Lower lobe of right lung (tissue), 2 donors: Measurements from ENCODE around the gene PIK3CA. TPM values are rescaled to one million over a fixed set of nuclear protein-coding genes. Genes with fewer than 3 reads are reported as not detected.
"Not testable (repeated sequence)": the region's sequence is repeated elsewhere in the genome, so short reads cannot be mapped to it uniquely, and the experiment has no call there.

Experiments used
- ATAC-seq, 2 donors: fragments of 200-7000 bp; cut with Tn5 transposase; one replicate each; pipeline ENCODE4 v1.9.1; 2020 to 2022; ENCODE audit warnings: mild to moderate bottlenecking in 2 of 2, moderate library complexity in 2 of 2
- DNase-seq: peaks from one replicate; pipeline ENCODE4 v3.0.0-alpha.2; 2020
- H3K27ac ChIP-seq: fragments of 200-600 bp; one replicate; pipeline ENCODE4 v1.8.0; 2022
- H3K27me3 ChIP-seq: fragments of 200-600 bp; one replicate; pipeline ENCODE4 v1.8.0; 2022; ENCODE audit warnings: low read depth
- H3K36me3 ChIP-seq: fragments of 200-600 bp; one replicate; pipeline ENCODE4 v1.8.0; 2022; ENCODE audit warnings: mild to moderate bottlenecking
- H3K4me1 ChIP-seq: fragments of 200-600 bp; one replicate; pipeline ENCODE4 v1.8.0; 2022
- H3K4me3 ChIP-seq: fragments of 200-600 bp; one replicate; pipeline ENCODE4 v1.8.0; 2022; ENCODE audit warnings: mild to moderate bottlenecking
- H3K9me3 ChIP-seq: fragments of 200-600 bp; one replicate; pipeline ENCODE4 v1.8.0; 2022
- intact Hi-C: fragments of 100-400 bp; cut with DNase I; formaldehyde crosslinking; loops from one replicate; pipeline ENCODE4 v1.11.0; 2022
- total RNA-seq: library from RNA; stranded (reverse); fragmentation: NEBNext Ultra II Directional; extraction: Animal tissue kit (Norgen Biotek cat#: 25700); gene quantifications from one replicate; pipeline ENCODE4 v1.2.1, GENCODE V29; 2021
- TF ChIP-seq, protein P1 (sequence below): fragments of 200-600 bp; IDR thresholded peaks from one replicate; pipeline ENCODE4 v1.8.0; 2022; ENCODE audit warnings: antibody characterized with exemption, mild to moderate bottlenecking
- donor health status: DM: no; HTN: yes; CAD: no; lungs with severe emphysema.

PIK3CA gene
- total RNA-seq, 1 donor from 2014 or later, result 33.5 TPM

DNA sequence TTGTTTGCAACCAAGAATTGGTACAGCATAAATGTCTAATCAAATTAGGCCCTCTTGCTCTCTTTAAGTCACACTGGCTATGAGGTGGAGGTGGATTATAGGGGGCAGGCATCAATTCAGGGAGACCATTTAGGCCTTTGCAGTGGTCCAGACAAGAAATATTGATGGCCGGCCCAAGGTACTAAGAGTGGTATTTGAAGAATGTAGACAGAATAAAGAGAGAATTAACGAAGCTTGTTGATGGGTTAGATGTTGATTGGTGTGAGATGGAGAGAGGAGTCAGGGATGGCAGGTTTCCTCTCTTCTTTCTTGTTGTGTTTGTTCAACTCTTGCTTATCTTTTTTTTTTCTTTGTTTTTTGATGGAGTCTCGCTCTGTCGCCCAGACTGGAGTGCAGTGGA, 48.5 kb downstream of the PIK3CA start:
- Histone ChIP-seq H3K9me3 (no peaks in the 10 kb centered on the region), H3K36me3 (peaks cover 22% of the 10 kb centered on the region), H3K27me3 (no peaks in the 10 kb centered on the region), H3K4me3 (no peak overlapping the region), H3K4me1 (peaks cover 13% of the 10 kb centered on the region), H3K27ac (no peak overlapping the region)
- intact Hi-C loops, result no loop called here
- no peak for DNase-seq
- TF ChIP-seq, protein P1, sequence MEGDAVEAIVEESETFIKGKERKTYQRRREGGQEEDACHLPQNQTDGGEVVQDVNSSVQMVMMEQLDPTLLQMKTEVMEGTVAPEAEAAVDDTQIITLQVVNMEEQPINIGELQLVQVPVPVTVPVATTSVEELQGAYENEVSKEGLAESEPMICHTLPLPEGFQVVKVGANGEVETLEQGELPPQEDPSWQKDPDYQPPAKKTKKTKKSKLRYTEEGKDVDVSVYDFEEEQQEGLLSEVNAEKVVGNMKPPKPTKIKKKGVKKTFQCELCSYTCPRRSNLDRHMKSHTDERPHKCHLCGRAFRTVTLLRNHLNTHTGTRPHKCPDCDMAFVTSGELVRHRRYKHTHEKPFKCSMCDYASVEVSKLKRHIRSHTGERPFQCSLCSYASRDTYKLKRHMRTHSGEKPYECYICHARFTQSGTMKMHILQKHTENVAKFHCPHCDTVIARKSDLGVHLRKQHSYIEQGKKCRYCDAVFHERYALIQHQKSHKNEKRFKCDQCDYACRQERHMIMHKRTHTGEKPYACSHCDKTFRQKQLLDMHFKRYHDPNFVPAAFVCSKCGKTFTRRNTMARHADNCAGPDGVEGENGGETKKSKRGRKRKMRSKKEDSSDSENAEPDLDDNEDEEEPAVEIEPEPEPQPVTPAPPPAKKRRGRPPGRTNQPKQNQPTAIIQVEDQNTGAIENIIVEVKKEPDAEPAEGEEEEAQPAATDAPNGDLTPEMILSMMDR, result no peak
- no peak for ATAC-seq

DNA sequence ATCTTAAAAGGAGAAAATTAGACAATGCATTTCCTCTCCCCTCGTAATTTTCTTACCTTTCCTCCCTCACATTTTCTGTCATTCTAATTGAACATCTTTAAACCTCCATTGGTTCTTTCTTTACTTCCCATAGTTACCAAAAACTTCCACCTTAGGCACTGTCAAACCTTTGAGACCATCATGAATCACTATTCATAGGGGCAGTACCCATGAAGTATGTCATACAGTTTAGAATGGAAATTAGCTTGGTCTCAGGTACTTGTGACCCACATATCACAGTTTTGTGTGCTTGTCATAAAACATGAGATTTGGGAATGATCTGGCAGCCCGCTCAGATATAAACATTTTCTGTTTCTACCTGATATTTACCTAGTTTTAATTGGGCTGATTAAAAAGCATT, 52.6 kb downstream of the PIK3CA start:
- intact Hi-C loops, result no loop called here
- Histone ChIP-seq H3K9me3 (no peaks in the 10 kb centered on the region), H3K36me3 (peaks cover 44% of the 10 kb centered on the region), H3K4me3 (no peak overlapping the region), H3K4me1 (peaks cover 2% of the 10 kb centered on the region), H3K27me3 (no peaks in the 10 kb centered on the region), H3K27ac (no peak overlapping the region)
- TF ChIP-seq, protein P1, result no peak
- DNase-seq (no peak), ATAC-seq (no peak)

DNA sequence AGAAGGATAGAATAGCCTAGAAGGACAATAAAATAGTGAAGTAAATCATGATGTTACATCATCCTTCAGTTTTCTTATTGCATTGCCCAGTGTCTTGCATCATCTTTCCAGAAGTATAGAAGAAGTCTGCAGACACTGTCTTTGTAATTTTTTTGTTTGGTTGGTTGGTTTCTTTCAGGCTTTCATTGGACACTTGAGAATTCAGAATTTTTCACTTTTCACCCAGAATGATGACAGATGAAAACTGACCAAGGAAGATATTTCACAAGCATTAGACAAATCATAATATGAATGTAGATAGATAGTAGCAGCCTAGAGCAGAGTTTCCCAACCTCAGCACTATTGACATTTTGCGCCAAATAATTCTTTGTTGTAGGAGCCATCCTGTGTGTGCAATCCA, 67.4 kb downstream of the PIK3CA start:
- H3K4me3 ChIP-seq, intact Hi-C loops, DNase-seq, ATAC-seq, H3K27me3 ChIP-seq, H3K4me1 ChIP-seq, H3K27ac ChIP-seq, H3K9me3 ChIP-seq: not testable (repeated sequence)
- peaks cover 53% of the 10 kb centered on the region for H3K36me3 ChIP-seq

DNA sequence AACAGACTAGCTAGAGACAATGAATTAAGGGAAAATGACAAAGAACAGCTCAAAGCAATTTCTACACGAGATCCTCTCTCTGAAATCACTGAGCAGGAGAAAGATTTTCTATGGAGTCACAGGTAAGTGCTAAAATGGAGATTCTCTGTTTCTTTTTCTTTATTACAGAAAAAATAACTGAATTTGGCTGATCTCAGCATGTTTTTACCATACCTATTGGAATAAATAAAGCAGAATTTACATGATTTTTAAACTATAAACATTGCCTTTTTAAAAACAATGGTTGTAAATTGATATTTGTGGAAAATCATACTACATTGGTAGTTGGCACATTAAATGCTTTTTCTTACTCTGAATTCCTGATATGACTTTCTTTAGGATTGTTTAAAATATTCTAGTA, 70.1 kb downstream of the PIK3CA start:
- H3K27ac ChIP-seq, H3K9me3 ChIP-seq, H3K4me3 ChIP-seq, ATAC-seq, intact Hi-C loops, H3K4me1 ChIP-seq, DNase-seq, H3K27me3 ChIP-seq: not testable (repeated sequence)
- peaks cover 52% of the 10 kb centered on the region for H3K36me3 ChIP-seq

DNA sequence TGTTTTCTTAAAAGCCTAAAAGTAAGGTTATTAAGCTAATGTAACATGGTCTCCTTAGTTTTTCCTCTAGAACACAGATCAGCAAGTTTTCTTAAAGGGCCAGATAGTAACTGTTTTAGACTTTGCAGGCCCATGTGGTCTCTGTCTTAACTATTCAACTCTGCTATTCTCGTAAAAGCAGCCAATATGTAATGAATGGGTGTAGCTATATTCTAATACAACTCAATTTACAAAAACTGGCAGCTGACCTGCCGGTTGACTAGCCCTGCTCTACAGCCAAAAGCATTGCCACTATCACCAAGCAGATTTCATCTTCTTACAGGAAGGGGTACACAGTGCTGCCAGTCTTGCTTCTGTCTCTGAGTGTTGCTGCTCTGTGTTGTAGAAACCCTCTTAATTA, 75.4 kb downstream of the PIK3CA start:
- intact Hi-C loops, result no loop called here
- Histone ChIP-seq H3K4me1 (no peaks in the 10 kb centered on the region), H3K4me3 (no peak overlapping the region), H3K9me3 (no peaks in the 10 kb centered on the region), H3K27ac (no peak overlapping the region), H3K27me3 (no peaks in the 10 kb centered on the region), H3K36me3 (peaks cover 60% of the 10 kb centered on the region)
- ATAC-seq (no peak), DNase-seq (no peak)
- TF ChIP-seq, protein P1, result no peak

DNA sequence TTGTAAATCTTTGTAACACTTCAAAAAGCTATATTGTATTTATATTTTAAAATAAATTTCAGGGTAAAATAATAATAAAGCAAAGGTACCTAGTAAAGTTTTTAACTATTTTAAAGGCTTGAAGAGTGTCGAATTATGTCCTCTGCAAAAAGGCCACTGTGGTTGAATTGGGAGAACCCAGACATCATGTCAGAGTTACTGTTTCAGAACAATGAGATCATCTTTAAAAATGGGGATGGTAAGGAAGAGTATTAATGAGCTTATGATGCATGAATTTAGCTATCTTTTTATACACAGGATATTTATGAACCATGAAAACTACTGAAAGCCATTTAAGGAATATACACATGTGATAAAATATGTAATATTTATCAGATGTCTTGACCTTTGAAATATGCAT, 76.4 kb downstream of the PIK3CA start:
- H3K27me3 ChIP-seq, result no peaks in the 10 kb centered on the region
- H3K4me3 ChIP-seq, result no peak overlapping the region
- no peak overlapping the region for H3K27ac ChIP-seq
- ATAC-seq, result no peak
- no peak for DNase-seq
- intact Hi-C loops, result no loop called here
- H3K4me1 ChIP-seq, result no peaks in the 10 kb centered on the region
- H3K9me3 ChIP-seq, result no peaks in the 10 kb centered on the region
- TF ChIP-seq, protein P1, result no peak
- H3K36me3 ChIP-seq, result peaks cover 58% of the 10 kb centered on the region

DNA sequence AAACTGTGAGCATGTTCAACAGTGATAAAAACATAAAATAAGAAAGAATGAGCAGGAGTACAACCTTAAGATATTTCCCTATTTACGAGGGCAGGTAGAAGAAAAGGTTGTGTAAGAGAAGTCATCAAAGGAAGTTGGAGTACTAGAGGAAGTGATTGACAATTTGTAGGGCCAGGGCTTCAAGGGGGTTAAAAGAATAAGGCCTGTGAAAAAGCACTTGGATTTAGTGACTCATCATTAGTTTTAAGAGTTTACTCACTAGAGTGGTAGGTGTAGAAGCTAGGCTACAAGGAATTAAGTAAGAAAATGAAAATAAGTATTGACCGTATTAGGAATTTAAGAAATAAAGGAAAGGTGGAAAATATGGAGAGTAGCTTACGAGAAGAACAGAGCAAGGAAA, 79.2 kb downstream of the PIK3CA start:
- TF ChIP-seq, protein P1, result no peak
- Histone ChIP-seq H3K27me3 (no peaks in the 10 kb centered on the region), H3K4me1 (no peaks in the 10 kb centered on the region), H3K9me3 (no peaks in the 10 kb centered on the region), H3K27ac (no peak overlapping the region), H3K36me3 (peaks cover 60% of the 10 kb centered on the region), H3K4me3 (no peak overlapping the region)
- intact Hi-C loops, result no loop called here
- DNase-seq, result no peak
- peak; percentile 70 to 91 for ATAC-seq
